GM18502 (cell line): ENCODE results near the gene PTPN7.
"Not testable (repeated sequence)": the region's sequence is repeated elsewhere in the genome, so short reads cannot be mapped to it uniquely, and the experiment has no call there.

ENCODE experiments used
- ATAC-seq: cut with Tn5 transposase; IDR thresholded peaks from one replicate; pipeline ENCODE4 v1.9.1; 2021; ENCODE audit warnings: mild to moderate bottlenecking; ENCODE audit not compliant: unreplicated experiment, poor library complexity

PTPN7 gene

GRCh38 chr1:202154148-202154765, 6.1 kb downstream of the PTPN7 start:
- no peak for ATAC-seq

GRCh38 chr1:202153284-202153683, 7.1 kb downstream of the PTPN7 start:
- no peak for ATAC-seq

GRCh38 chr1:202152399-202152798, 8.0 kb downstream of the PTPN7 start:
- no peak for ATAC-seq

- no peak for ATAC-seq
Measured at GRCh38 chr1:202151045-202151444, 9.4 kb downstream of the PTPN7 start.

GRCh38 chr1:202150602-202151001, 9.8 kb downstream of the PTPN7 start:
- ATAC-seq: no peak

GRCh38 chr1:202150187-202150586, 10.2 kb downstream of the PTPN7 start:
- no peak for ATAC-seq

GRCh38 chr1:202149566-202149965, 10.8 kb downstream of the PTPN7 start:
- ATAC-seq: no peak

GRCh38 chr1:202148391-202148790, 12.0 kb downstream of the PTPN7 start:
- ATAC-seq: no peak

GRCh38 chr1:202146993-202147392, 13.4 kb downstream of the PTPN7 start:
- no peak for ATAC-seq

GRCh38 chr1:202146279-202146678, 14.1 kb downstream of the PTPN7 start:
- no peak for ATAC-seq

- not testable (repeated sequence) for ATAC-seq
Measured at GRCh38 chr1:202145744-202146140, 14.7 kb downstream of the PTPN7 start.

- ATAC-seq: peak; percentile 11
Measured at GRCh38 chr1:202145068-202145743, 15.2 kb downstream of the PTPN7 start.

- ATAC-seq: peak; percentile 63
Measured at GRCh38 chr1:202144402-202145067, 15.9 kb downstream of the PTPN7 start, which contains the start of gene ARL8A. Gene ARL8A (minus strand): TSS chr1:202144737. CDS start chr1:202144572, 165 bp downstream.

GRCh38 chr1:202143768-202144401, 16.5 kb downstream of the PTPN7 start:
- ATAC-seq: peak; percentile 50

GRCh38 chr1:202143011-202143767, 17.2 kb downstream of the PTPN7 start:
- peak; percentile 33 for ATAC-seq

GRCh38 chr1:202141468-202141867, 18.9 kb downstream of the PTPN7 start:
- not testable (repeated sequence) for ATAC-seq

- no peak for ATAC-seq
Measured at GRCh38 chr1:202140833-202141232, 19.6 kb downstream of the PTPN7 start.

- peak; percentile 75 for ATAC-seq
Measured at GRCh38 chr1:202135221-202135721, 25.1 kb downstream of the PTPN7 start.

- no peak for ATAC-seq
Measured at GRCh38 chr1:202134645-202135172, 25.7 kb downstream of the PTPN7 start.

GRCh38 chr1:202133989-202134388, 26.4 kb downstream of the PTPN7 start:
- no peak for ATAC-seq
